CD4-positive, alpha-beta T cell (primary cell): ENCODE results near the gene MAST4. TPM values are rescaled to one million over a fixed set of nuclear protein-coding genes. Genes with fewer than 3 reads are reported as not detected.

Source experiments
- ATAC-seq: fragments of 200-7000 bp; cut with Tn5 transposase; one replicate; pipeline ENCODE4 v1.10.0; 2022; ENCODE audit warnings: mild to moderate bottlenecking; ENCODE audit not compliant: poor library complexity
- CTCF ChIA-PET: fragments of 350-600 bp; sonication (Branson Sonifier 250); formaldehyde crosslinking; loops from one replicate; lab custom pipeline; 2021; ENCODE audit warnings: antibody characterized with exemption, inconsistent platforms; lab: Charles Lee
- POLR2A ChIA-PET: fragments of 350-600 bp; sonication (Branson Sonifier 250); formaldehyde crosslinking; loops from one replicate; lab custom pipeline; 2021; ENCODE audit warnings: antibody characterized with exemption, inconsistent platforms; lab: Charles Lee
- DNase-seq, 14 experiments: peaks; one replicate each; pipeline ENCODE4 v3.0.0-alpha.2; 2013 to 2020; ENCODE audit warnings: mixed read lengths in 2 of 14
- H3K27ac ChIP-seq, 2 donors: one replicate each; pipeline versions ENCODE4 v1.5.1 to v1.7.0; 2013; ENCODE audit warnings: low read length in 2 of 2, low read depth in 1 of 2, mild to moderate bottlenecking in 1 of 2
- H3K27me3 ChIP-seq, 2 experiments: 1 replicate in 1 of 2; 2 replicates in 1 of 2; pipeline versions ENCODE4 v1.6.1 to v1.7.0; 2013; ENCODE audit warnings: low read length in 2 of 2, control low read depth in 1 of 2, mild to moderate bottlenecking in 1 of 2, moderate library complexity in 1 of 2; ENCODE audit not compliant: insufficient read depth in 2 of 2, control insufficient read depth in 1 of 2
- H3K36me3 ChIP-seq: one replicate; pipeline ENCODE4 v1.6.1; 2013; ENCODE audit warnings: low read length, control low read depth; ENCODE audit not compliant: insufficient read depth
- H3K4me1 ChIP-seq: one replicate; pipeline ENCODE4 v1.6.1; 2013; ENCODE audit warnings: low read length, control low read depth; ENCODE audit not compliant: insufficient read depth
- H3K4me3 ChIP-seq: one replicate; pipeline ENCODE4 v1.5.1; 2013; ENCODE audit warnings: mild to moderate bottlenecking, low read length, moderate library complexity
- H3K9me3 ChIP-seq, 2 experiments: 1 replicate in 1 of 2; 2 replicates in 1 of 2; pipeline versions ENCODE4 v1.6.1 to v1.7.0; 2013; ENCODE audit warnings: low read length in 2 of 2, mild to moderate bottlenecking in 2 of 2, control low read depth in 1 of 2, moderate library complexity in 1 of 2; ENCODE audit not compliant: control insufficient read depth in 1 of 2, insufficient read depth in 1 of 2
- H3K27ac Mint-ChIP-seq: one replicate; pipeline ENCODE4 v1.8.0; 2020; ENCODE audit warnings: mixed read lengths
- H3K27me3 Mint-ChIP-seq: one replicate; pipeline ENCODE4 v1.8.0; 2021; ENCODE audit warnings: mixed read lengths
- H3K36me3 Mint-ChIP-seq: one replicate; pipeline ENCODE4 v1.8.0; 2021; ENCODE audit warnings: low read depth, mixed read lengths
- H3K4me1 Mint-ChIP-seq: one replicate; pipeline ENCODE4 v1.8.0; 2021; ENCODE audit warnings: low read depth, mixed read lengths
- H3K4me3 Mint-ChIP-seq: one replicate; pipeline ENCODE4 v1.8.0; 2020; ENCODE audit warnings: mild to moderate bottlenecking, mixed read lengths
- H3K9me3 Mint-ChIP-seq: one replicate; pipeline ENCODE4 v1.8.0; 2020; ENCODE audit warnings: mixed read lengths
- intact Hi-C, 2 experiments: fragments of 100-400 bp; cut with DNase I in 1 of 2; cut with micrococcal nuclease in 1 of 2; formaldehyde crosslinking; loops; one replicate each; pipeline versions ENCODE4 v1.15.1 to v1.9.0; 2023 to 2025; cut with DNase I, micrococcal nuclease
- total RNA-seq, 174 experiments: library from RNA in 2 of 174; stranded (reverse) in 2 of 174; gene quantifications; one replicate each; pipeline ENCODE4 v1.2.3 and lab custom pipeline; 2021 to 2026
- TF ChIP-seq, protein P1 (sequence below): fragments of 200-600 bp; IDR thresholded peaks from one replicate; pipeline ENCODE4 v1.8.0; 2022; ENCODE audit warnings: antibody characterized with exemption, mild to moderate bottlenecking

The MAST4 gene
- total RNA-seq, 2 experiments from 2014 or later: 21.3 to 21.6 TPM

DNA sequence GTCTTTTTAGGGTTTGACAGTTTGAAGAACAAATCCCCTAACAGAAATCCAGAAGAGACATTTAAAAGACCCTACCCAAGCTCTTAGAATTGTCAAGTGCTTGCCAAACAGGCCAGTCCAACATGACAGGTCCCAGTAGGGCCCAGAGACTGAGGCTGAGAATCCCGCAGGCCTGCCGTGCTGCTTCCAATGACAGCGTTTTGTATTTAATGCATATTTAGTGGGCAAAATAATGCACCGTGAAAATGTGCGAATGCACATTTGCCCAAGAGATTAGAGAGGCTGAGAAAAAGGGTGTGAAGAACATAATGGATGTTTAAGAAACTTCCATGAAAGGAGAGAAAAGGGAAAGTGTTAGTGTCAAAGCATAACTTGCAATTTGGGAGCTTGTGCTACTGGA is 542.8 kb downstream of the MAST4 start:
- no peak overlapping the region for H3K27ac Mint-ChIP-seq
- H3K36me3 Mint-ChIP-seq: peaks cover 87% of the 10 kb centered on the region
- no peak overlapping the region for H3K4me3 Mint-ChIP-seq
- H3K4me1 Mint-ChIP-seq: no peaks in the 10 kb centered on the region
- no peaks in the 10 kb centered on the region for H3K27me3 ChIP-seq
- intact Hi-C loops: no loop called here
- TF ChIP-seq, protein P1, sequence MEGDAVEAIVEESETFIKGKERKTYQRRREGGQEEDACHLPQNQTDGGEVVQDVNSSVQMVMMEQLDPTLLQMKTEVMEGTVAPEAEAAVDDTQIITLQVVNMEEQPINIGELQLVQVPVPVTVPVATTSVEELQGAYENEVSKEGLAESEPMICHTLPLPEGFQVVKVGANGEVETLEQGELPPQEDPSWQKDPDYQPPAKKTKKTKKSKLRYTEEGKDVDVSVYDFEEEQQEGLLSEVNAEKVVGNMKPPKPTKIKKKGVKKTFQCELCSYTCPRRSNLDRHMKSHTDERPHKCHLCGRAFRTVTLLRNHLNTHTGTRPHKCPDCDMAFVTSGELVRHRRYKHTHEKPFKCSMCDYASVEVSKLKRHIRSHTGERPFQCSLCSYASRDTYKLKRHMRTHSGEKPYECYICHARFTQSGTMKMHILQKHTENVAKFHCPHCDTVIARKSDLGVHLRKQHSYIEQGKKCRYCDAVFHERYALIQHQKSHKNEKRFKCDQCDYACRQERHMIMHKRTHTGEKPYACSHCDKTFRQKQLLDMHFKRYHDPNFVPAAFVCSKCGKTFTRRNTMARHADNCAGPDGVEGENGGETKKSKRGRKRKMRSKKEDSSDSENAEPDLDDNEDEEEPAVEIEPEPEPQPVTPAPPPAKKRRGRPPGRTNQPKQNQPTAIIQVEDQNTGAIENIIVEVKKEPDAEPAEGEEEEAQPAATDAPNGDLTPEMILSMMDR: no peak
- ATAC-seq (no peak), DNase-seq (no peak)
- no peaks in the 10 kb centered on the region for H3K9me3 ChIP-seq
- peaks cover 59% of the 10 kb centered on the region for H3K36me3 ChIP-seq
- POLR2A ChIA-PET: interaction anchor here (1.0 kb wide), 1 partner anchor 9 kb away, joined by 3 read pairs; no protein-coding TSS in a partner anchor
- H3K27me3 Mint-ChIP-seq: no peaks in the 10 kb centered on the region
- CTCF ChIA-PET: no interaction called here
- H3K4me3 ChIP-seq: no peak overlapping the region
- no peak overlapping the region for H3K27ac ChIP-seq
- no peaks in the 10 kb centered on the region for H3K4me1 ChIP-seq
- H3K9me3 Mint-ChIP-seq: no peaks in the 10 kb centered on the region

DNA sequence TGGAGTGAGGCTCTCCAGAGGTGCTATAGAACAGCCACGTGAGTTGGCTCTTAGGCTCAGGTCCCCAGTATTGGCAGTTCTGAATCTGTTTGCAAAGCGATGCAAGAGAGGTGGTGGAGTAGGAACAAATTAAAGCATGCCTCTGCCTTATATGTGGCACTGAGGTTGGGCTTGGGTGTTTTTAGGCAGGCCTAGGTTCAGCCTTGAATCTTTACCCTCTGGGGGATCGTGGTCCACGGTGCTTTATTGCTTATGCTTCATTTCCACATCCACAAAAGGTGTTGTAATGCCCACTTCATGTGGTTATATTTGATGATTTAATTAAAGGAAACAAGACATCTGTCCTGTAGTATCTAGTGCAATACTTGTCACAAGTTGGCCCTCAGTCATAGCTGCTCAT is 544.2 kb downstream of the MAST4 start:
- POLR2A ChIA-PET: no interaction called here
- no peak overlapping the region for H3K4me3 ChIP-seq
- no peaks in the 10 kb centered on the region for H3K9me3 ChIP-seq
- H3K36me3 Mint-ChIP-seq: peaks cover 88% of the 10 kb centered on the region
- peaks cover 67% of the 10 kb centered on the region for H3K36me3 ChIP-seq
- intact Hi-C loops: no loop called here
- no peak overlapping the region for H3K4me3 Mint-ChIP-seq
- TF ChIP-seq, protein P1: no peak
- CTCF ChIA-PET: no interaction called here
- DNase-seq: no peak
- H3K9me3 Mint-ChIP-seq: no peaks in the 10 kb centered on the region
- no peaks in the 10 kb centered on the region for H3K27me3 Mint-ChIP-seq
- ATAC-seq: no peak
- H3K4me1 ChIP-seq: no peaks in the 10 kb centered on the region
- no peak overlapping the region for H3K27ac Mint-ChIP-seq
- H3K27ac ChIP-seq: no peak overlapping the region
- no peaks in the 10 kb centered on the region for H3K4me1 Mint-ChIP-seq
- no peaks in the 10 kb centered on the region for H3K27me3 ChIP-seq

DNA sequence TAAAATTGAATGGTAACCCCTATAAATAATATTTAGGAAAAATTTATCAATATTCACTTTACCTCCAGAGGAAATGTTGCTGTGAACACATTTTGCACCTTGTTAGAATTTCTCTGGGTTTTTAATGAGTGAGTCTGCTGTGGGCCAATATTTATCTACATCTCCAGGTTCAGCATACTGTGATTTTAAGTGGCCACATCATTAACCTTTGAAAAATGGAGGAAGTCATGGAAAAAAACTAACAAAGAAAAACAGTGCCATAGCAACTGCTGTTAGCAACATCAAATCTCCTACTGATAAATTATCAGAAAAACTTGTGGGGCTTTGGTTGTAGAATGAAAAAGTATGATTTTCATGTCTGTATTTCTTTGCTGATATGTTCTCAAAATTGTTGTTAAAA is 545.5 kb downstream of the MAST4 start:
- no peaks in the 10 kb centered on the region for H3K4me1 ChIP-seq
- ATAC-seq (no peak), DNase-seq (no peak)
- Mint-ChIP-seq H3K9me3 (no peaks in the 10 kb centered on the region), H3K27ac (no peak overlapping the region), H3K4me1 (no peaks in the 10 kb centered on the region), H3K27me3 (no peaks in the 10 kb centered on the region), H3K4me3 (no peak overlapping the region), H3K36me3 (peaks cover 88% of the 10 kb centered on the region)
- intact Hi-C loops: no loop called here
- H3K4me3 ChIP-seq: no peak overlapping the region
- H3K27me3 ChIP-seq: no peaks in the 10 kb centered on the region
- CTCF ChIA-PET: no interaction called here
- POLR2A ChIA-PET: no interaction called here
- TF ChIP-seq, protein P1: no peak
- no peak overlapping the region for H3K27ac ChIP-seq
- H3K36me3 ChIP-seq: peaks cover 68% of the 10 kb centered on the region
- no peaks in the 10 kb centered on the region for H3K9me3 ChIP-seq
